Skeletal muscle satellite cell (primary cell): ENCODE results near the gene MUC4.
"Not testable (repeated sequence)": the region's sequence is repeated elsewhere in the genome, so short reads cannot be mapped to it uniquely, and the experiment has no call there.

Experiments
- H3K27me3 ChIP-seq: 2 replicates; pipeline ENCODE4 v1.7.0; 2013; ENCODE audit warnings: low read length; ENCODE audit not compliant: control insufficient read depth, insufficient read depth
- H3K36me3 ChIP-seq: 2 replicates; pipeline ENCODE4 v1.7.0; 2013; ENCODE audit warnings: mild to moderate bottlenecking, control low read depth, low read length; ENCODE audit not compliant: insufficient read depth
- H3K4me1 ChIP-seq: 2 replicates; pipeline ENCODE4 v1.7.0; 2013; ENCODE audit warnings: low read length; ENCODE audit not compliant: control insufficient read depth, insufficient read depth
- H3K4me2 ChIP-seq: 2 replicates; pipeline ENCODE4 v1.7.0; 2013; ENCODE audit warnings: mild to moderate bottlenecking, low read length
- H3K4me3 ChIP-seq: 2 replicates; pipeline ENCODE4 v1.7.0; 2013; ENCODE audit warnings: low read length
- H3K9ac ChIP-seq: 2 replicates; pipeline ENCODE4 v1.7.0; 2013; ENCODE audit warnings: mild to moderate bottlenecking, low read depth, low read length, moderate library complexity
- H3K9me3 ChIP-seq: replicated peaks from 2 replicates; pipeline ENCODE4 v1.7.0; 2013; ENCODE audit warnings: mild to moderate bottlenecking, control low read depth, low read length

Gene MUC4

DNA sequence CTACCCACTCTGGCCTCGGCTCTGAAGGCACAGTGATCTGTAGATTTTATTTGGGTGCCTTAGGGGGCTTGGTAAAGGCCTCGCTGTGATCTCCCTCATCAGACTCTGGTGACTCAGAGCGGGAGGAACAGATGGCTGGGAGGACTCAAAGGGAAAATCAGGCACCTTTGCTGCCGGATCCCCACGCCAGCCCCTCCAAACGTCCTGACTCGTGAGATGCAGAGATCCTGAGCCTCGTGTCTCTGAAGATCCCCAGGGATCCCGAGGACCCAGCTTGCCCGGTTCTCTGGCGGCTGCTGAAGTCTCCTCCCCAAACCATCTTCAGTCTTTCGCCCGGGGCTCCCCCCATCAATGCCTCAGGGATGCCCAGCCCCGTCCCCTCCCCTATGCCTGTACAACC is 58.1 kb downstream of the MUC4 start:
- no peaks in the 10 kb centered on the region for H3K9me3 ChIP-seq
- H3K27me3 ChIP-seq, result peaks cover 35% of the 10 kb centered on the region

DNA sequence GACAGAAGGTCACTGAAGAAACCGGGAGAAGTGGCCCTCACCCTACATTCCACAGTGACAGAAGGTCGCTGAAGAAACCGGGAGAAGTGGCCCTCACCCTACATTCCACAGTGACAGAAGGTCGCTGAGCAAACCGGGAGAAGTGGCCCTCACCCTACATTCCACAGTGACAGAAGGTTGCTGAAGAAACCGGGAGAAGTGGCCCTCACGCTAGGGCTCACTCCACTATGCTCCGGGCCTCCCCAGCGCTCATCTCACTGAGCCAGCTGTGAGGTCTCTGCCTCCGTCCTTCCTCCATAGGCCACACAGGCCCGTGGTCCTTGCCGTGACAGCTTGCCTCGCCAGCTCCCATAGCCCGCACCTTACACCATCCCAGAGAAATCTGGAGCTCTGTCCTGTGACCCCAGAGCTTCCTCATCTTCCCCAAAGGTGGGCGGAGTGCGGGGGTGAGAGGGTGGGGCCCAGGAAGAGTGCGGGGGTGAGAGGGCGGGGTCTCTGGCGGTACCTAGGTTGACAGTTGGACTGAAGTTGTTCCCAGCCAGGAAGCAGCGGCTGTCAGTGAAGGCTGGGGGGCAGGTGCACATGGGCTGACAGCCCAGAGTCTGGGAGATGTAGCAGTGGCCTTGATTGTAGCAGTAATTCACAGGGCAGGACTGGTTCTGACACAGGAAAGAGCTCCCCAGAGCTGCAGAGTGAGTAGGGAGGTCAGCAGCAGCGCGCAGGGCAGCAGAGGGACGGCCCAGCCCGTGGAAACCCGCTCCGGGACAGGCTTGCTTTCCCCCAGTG is 59.0 kb downstream of the MUC4 start:
- no peak overlapping the region for H3K4me2 ChIP-seq
- H3K27me3 ChIP-seq, result peaks cover 30% of the 10 kb centered on the region

More for the DNA sequence above, 58.1 kb downstream of the MUC4 start:
- Histone ChIP-seq H3K4me3 (no peak overlapping the region), H3K4me1 (no peaks in the 10 kb centered on the region), H3K9ac (no peak overlapping the region), H3K4me2 (no peak overlapping the region), H3K36me3 (no peaks in the 10 kb centered on the region)

GRCh38 chr3:195752066-195752465 is 59.7 kb downstream of the MUC4 start:
- Histone ChIP-seq H3K4me2 (no peak overlapping the region), H3K27me3 (peaks cover 23% of the 10 kb centered on the region), H3K4me1 (no peaks in the 10 kb centered on the region), H3K36me3 (no peaks in the 10 kb centered on the region), H3K9ac (no peak overlapping the region), H3K9me3 (no peaks in the 10 kb centered on the region), H3K4me3 (no peak overlapping the region)

More for the DNA sequence above, 59.0 kb downstream of the MUC4 start:
- no peaks in the 10 kb centered on the region for H3K36me3 ChIP-seq
- H3K9ac ChIP-seq, result no peak overlapping the region
- no peaks in the 10 kb centered on the region for H3K4me1 ChIP-seq
- no peak overlapping the region for H3K4me3 ChIP-seq
- H3K9me3 ChIP-seq, result no peaks in the 10 kb centered on the region

- Histone ChIP-seq H3K9me3 (no peaks in the 10 kb centered on the region), H3K36me3 (no peaks in the 10 kb centered on the region), H3K9ac (no peak overlapping the region), H3K4me1 (no peaks in the 10 kb centered on the region), H3K4me2 (no peak overlapping the region), H3K4me3 (no peak overlapping the region), H3K27me3 (peaks cover 23% of the 10 kb centered on the region)
Measured at GRCh38 chr3:195751560-195751959, 60.2 kb downstream of the MUC4 start.

GRCh38 chr3:195750797-195751520 is 60.8 kb downstream of the MUC4 start:
- no peak overlapping the region for H3K4me2 ChIP-seq
- H3K27me3 ChIP-seq, result peaks cover 22% of the 10 kb centered on the region
- no peak overlapping the region for H3K9ac ChIP-seq
- H3K36me3 ChIP-seq, result no peaks in the 10 kb centered on the region
- no peak overlapping the region for H3K4me3 ChIP-seq
- no peaks in the 10 kb centered on the region for H3K9me3 ChIP-seq
- H3K4me1 ChIP-seq, result no peaks in the 10 kb centered on the region

DNA sequence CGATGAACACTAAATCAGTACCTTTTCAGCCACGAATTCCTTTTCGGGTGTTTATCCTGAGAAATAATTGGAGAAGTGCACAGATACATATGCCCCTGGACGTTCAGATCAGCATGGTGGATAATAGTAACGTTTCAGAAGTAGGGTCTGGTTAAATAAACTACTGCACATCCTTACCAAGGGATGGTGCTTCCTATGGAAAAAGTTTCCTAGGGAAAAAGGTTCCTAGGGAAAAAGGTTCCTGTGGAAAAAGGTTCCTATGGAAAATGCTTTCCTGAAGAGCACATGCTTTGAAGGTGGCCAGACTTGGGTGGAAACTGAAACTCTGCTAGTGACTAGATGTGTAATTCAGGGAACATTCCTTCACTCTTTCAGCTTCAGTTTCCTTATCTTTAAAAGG is 62.6 kb downstream of the MUC4 start:
- not testable (repeated sequence) for H3K4me1 ChIP-seq, H3K4me3 ChIP-seq, H3K9ac ChIP-seq, H3K9me3 ChIP-seq, H3K4me2 ChIP-seq, H3K36me3 ChIP-seq
- H3K27me3 ChIP-seq, result peaks cover 25% of the 10 kb centered on the region

DNA sequence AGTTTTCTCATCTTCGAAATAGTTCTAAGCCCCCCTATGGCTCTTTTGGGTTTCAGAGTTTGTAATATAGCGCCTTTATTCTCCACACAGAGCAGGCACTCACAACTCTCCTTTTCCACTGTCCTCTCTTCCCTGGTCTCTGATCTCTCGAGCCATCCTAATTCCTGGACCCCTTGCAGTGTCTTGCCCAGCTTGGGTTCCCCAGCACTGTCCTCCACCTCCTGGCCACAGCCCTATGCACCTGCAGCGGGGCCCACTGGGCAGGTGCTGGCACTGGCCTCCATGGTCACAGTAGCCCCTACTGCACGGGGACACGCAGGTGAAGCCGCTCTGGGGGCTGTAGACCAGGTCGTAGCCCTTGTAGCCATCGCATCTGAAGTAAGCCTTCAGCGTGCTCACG is 63.1 kb downstream of the MUC4 start:
- H3K27me3 ChIP-seq, result peaks cover 25% of the 10 kb centered on the region
- H3K36me3 ChIP-seq, result no peaks in the 10 kb centered on the region
- H3K4me2 ChIP-seq, result no peak overlapping the region
- no peaks in the 10 kb centered on the region for H3K9me3 ChIP-seq
- H3K4me3 ChIP-seq, result no peak overlapping the region
- no peaks in the 10 kb centered on the region for H3K4me1 ChIP-seq
- no peak overlapping the region for H3K9ac ChIP-seq

DNA sequence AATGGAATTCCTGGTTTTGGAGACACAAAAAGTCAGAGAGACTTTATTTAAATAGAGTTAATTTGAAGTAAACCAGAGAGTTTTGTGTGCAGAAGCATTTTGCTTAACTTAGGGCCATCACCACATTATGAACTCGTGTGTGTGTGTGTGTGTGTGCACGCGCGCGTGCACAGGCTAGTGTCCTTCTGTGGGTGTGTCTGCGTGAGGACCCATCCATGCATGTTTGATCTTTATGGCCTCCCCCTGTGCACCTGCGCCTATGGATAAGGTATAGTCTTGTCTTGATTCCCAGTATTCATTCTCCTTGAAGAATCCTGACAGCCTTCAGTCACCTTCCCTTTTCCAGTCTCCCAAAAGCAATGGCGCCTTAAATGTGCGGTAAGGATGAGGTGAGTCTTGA is 65.0 kb downstream of the MUC4 start:
- Histone ChIP-seq H3K4me2 (no peak overlapping the region), H3K36me3 (no peaks in the 10 kb centered on the region), H3K4me1 (no peaks in the 10 kb centered on the region), H3K27me3 (peaks cover 30% of the 10 kb centered on the region), H3K4me3 (no peak overlapping the region), H3K9ac (no peak overlapping the region), H3K9me3 (no peaks in the 10 kb centered on the region)

GRCh38 chr3:195746346-195746745 is 65.4 kb downstream of the MUC4 start:
- Histone ChIP-seq H3K4me1 (no peaks in the 10 kb centered on the region), H3K4me2 (no peak overlapping the region), H3K9me3 (no peaks in the 10 kb centered on the region), H3K9ac (no peak overlapping the region), H3K4me3 (no peak overlapping the region), H3K36me3 (no peaks in the 10 kb centered on the region), H3K27me3 (peaks cover 34% of the 10 kb centered on the region)

DNA sequence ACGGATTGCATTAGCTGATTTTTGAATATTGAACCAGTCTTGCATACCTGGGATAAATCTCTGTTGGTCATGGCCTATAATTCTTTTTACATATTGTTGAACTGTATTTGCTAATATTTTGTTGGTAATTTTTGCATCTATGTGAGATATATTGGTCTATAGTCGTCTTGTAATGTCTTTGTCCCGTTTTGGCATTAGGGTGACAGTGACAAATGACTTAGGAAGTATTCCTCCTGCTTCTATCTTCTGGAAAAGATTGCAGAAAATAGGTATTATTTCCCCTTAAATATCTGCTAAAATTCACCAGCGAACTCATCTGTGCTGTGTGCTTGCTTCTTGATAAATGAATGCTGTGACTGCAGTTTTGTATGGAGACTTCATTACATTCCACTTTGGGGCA is 67.3 kb downstream of the MUC4 start:
- H3K36me3 ChIP-seq, result no peaks in the 10 kb centered on the region

GRCh38 chr3:195739561-195740111 is 72.1 kb downstream of the MUC4 start:
- Histone ChIP-seq H3K36me3 (no peaks in the 10 kb centered on the region), H3K4me3 (no peak overlapping the region), H3K4me1 (no peaks in the 10 kb centered on the region), H3K9me3 (no peaks in the 10 kb centered on the region), H3K4me2 (no peak overlapping the region), H3K27me3 (peaks cover 39% of the 10 kb centered on the region), H3K9ac (no peak overlapping the region)

More for the DNA sequence above, 67.3 kb downstream of the MUC4 start:
- no peaks in the 10 kb centered on the region for H3K4me1 ChIP-seq
- H3K9ac ChIP-seq, result no peak overlapping the region
- peaks cover 39% of the 10 kb centered on the region for H3K27me3 ChIP-seq
- no peaks in the 10 kb centered on the region for H3K9me3 ChIP-seq
- no peak overlapping the region for H3K4me2 ChIP-seq
- H3K4me3 ChIP-seq, result no peak overlapping the region
